NT2/D1 (cell line): ENCODE measurements around the gene DEPDC7.

Source experiments
- DNase-seq: peaks from one replicate; pipeline ENCODE4 v3.0.0-alpha.2; 2011; ENCODE audit warnings: low read depth, low spot score
- H3K27me3 ChIP-seq: 2 replicates; pipeline ENCODE4 v1.6.0; 2011; ENCODE audit warnings: mild to moderate bottlenecking; ENCODE audit not compliant: insufficient read length, insufficient read depth
- H3K36me3 ChIP-seq: 2 replicates; pipeline ENCODE4 v1.6.1; 2011; ENCODE audit warnings: mild to moderate bottlenecking, low read length, mixed read lengths; ENCODE audit not compliant: insufficient read depth, insufficient read length
- H3K4me1 ChIP-seq: 2 replicates; pipeline ENCODE4 v1.5.1; 2011; ENCODE audit not compliant: insufficient read depth, insufficient read length
- H3K4me3 ChIP-seq: 2 replicates; pipeline ENCODE4 v1.5.1; 2011; ENCODE audit warnings: low read depth; ENCODE audit not compliant: insufficient read length
- H3K9ac ChIP-seq: 2 replicates; pipeline ENCODE4 v1.6.0; 2011; ENCODE audit warnings: low read depth; ENCODE audit not compliant: insufficient read length
- H3K9me3 ChIP-seq: 2 replicates; pipeline ENCODE4 v1.5.1; 2011; ENCODE audit warnings: mild to moderate bottlenecking, low read length; ENCODE audit not compliant: insufficient read depth
- SUZ12 ChIP-seq: IDR thresholded peaks from 2 replicates; pipeline ENCODE4 v1.6.1; 2011; ENCODE audit not compliant: insufficient read length, insufficient read depth; ENCODE audit errors: extremely low read depth
- YY1 ChIP-seq: IDR thresholded peaks from 2 replicates; pipeline ENCODE4 v1.6.1; 2011; ENCODE audit not compliant: insufficient read length, insufficient read depth
- ZNF274 ChIP-seq: IDR thresholded peaks from 2 replicates; pipeline ENCODE4 v1.6.1; 2011; ENCODE audit warnings: mild to moderate bottlenecking, low read depth, low read length

DEPDC7 gene

GRCh38 chr11:32987851-32988250, 27.8 kb upstream of the DEPDC7 start:
- Histone ChIP-seq H3K27me3 (no peaks in the 10 kb centered on the region), H3K36me3 (no peaks in the 10 kb centered on the region), H3K4me3 (no peak overlapping the region), H3K9ac (no peak overlapping the region), H3K9me3 (peaks cover 10% of the 10 kb centered on the region), H3K4me1 (no peaks in the 10 kb centered on the region)
- DNase-seq: no peak
- TF ChIP-seq YY1 (no peak), SUZ12 (no peak), ZNF274 (no peak)

- TF ChIP-seq YY1: no peak
- TF ChIP-seq ZNF274: no peak
- TF ChIP-seq SUZ12: no peak
- Histone ChIP-seq H3K36me3 (no peaks in the 10 kb centered on the region), H3K4me3 (no peak overlapping the region), H3K9me3 (peaks cover 10% of the 10 kb centered on the region), H3K4me1 (no peaks in the 10 kb centered on the region), H3K9ac (no peak overlapping the region), H3K27me3 (no peaks in the 10 kb centered on the region)
- DNase-seq: no peak
These were observed 25.2 kb upstream of the DEPDC7 start for GRCh38 chr11:32990481-32990880.

- Histone ChIP-seq H3K9ac (no peak overlapping the region), H3K27me3 (no peaks in the 10 kb centered on the region), H3K36me3 (no peaks in the 10 kb centered on the region), H3K9me3 (peaks cover 10% of the 10 kb centered on the region), H3K4me3 (no peak overlapping the region), H3K4me1 (no peaks in the 10 kb centered on the region)
- TF ChIP-seq ZNF274 (no peak), SUZ12 (no peak), YY1 (no peak)
- no peak for DNase-seq
These were observed 24.3 kb upstream of the DEPDC7 start for GRCh38 chr11:32991427-32991826.

- Histone ChIP-seq H3K4me3 (no peak overlapping the region), H3K27me3 (no peaks in the 10 kb centered on the region), H3K36me3 (no peaks in the 10 kb centered on the region), H3K4me1 (no peaks in the 10 kb centered on the region), H3K9ac (no peak overlapping the region), H3K9me3 (peaks cover 10% of the 10 kb centered on the region)
- DNase-seq: no peak
- no peak for TF ChIP-seq SUZ12
These were observed 23.8 kb upstream of the DEPDC7 start for GRCh38 chr11:32991898-32992297.

- Histone ChIP-seq H3K9me3 (no peaks in the 10 kb centered on the region), H3K4me1 (no peaks in the 10 kb centered on the region), H3K4me3 (no peak overlapping the region), H3K27me3 (no peaks in the 10 kb centered on the region), H3K9ac (no peak overlapping the region), H3K36me3 (no peaks in the 10 kb centered on the region)
- TF ChIP-seq SUZ12 (no peak), ZNF274 (no peak)
- DNase-seq: no peak
These were observed 15.5 kb upstream of the DEPDC7 start for GRCh38 chr11:33000181-33000580.

GRCh38 chr11:33001281-33001680, 14.4 kb upstream of the DEPDC7 start:
- Histone ChIP-seq H3K36me3 (no peaks in the 10 kb centered on the region), H3K4me3 (no peak overlapping the region), H3K4me1 (no peaks in the 10 kb centered on the region), H3K27me3 (no peaks in the 10 kb centered on the region), H3K9ac (no peak overlapping the region), H3K9me3 (no peaks in the 10 kb centered on the region)
- DNase-seq: no peak
- TF ChIP-seq ZNF274 (no peak), YY1 (no peak), SUZ12 (no peak)

GRCh38 chr11:33001751-33002542, 13.7 kb upstream of the DEPDC7 start:
- H3K4me3 ChIP-seq: no peak overlapping the region
- no peak for DNase-seq
- no peaks in the 10 kb centered on the region for H3K9me3 ChIP-seq
- no peaks in the 10 kb centered on the region for H3K4me1 ChIP-seq
- H3K27me3 ChIP-seq: no peaks in the 10 kb centered on the region
- no peak for TF ChIP-seq ZNF274
- no peak for TF ChIP-seq SUZ12
- TF ChIP-seq YY1: no peak
- no peak overlapping the region for H3K9ac ChIP-seq
- H3K36me3 ChIP-seq: no peaks in the 10 kb centered on the region
